HG03378 (cell line): ENCODE results near the gene SYT13.

ENCODE experiments used
- ATAC-seq: cut with Tn5 transposase; IDR thresholded peaks from one replicate; pipeline ENCODE4 v1.9.1; 2021; ENCODE audit warnings: mild to moderate bottlenecking, moderate library complexity; ENCODE audit not compliant: unreplicated experiment

Gene SYT13

GRCh38 chr11:45275828-45276227 is 10.3 kb downstream of the SYT13 start:
- ATAC-seq: no peak

- no peak for ATAC-seq
These were observed 11.9 kb downstream of the SYT13 start for GRCh38 chr11:45274206-45274605.

GRCh38 chr11:45273509-45273908 is 12.6 kb downstream of the SYT13 start:
- ATAC-seq: no peak

GRCh38 chr11:45272701-45273100 is 13.4 kb downstream of the SYT13 start:
- no peak for ATAC-seq

- no peak for ATAC-seq
These were observed 15.0 kb downstream of the SYT13 start for GRCh38 chr11:45270946-45271716.

GRCh38 chr11:45269678-45270077 is 16.5 kb downstream of the SYT13 start:
- ATAC-seq: no peak

GRCh38 chr11:45267652-45268299 is 18.4 kb downstream of the SYT13 start:
- ATAC-seq: no peak

GRCh38 chr11:45267052-45267451 is 19.1 kb downstream of the SYT13 start:
- ATAC-seq: no peak

- ATAC-seq: no peak
These were observed 19.5 kb downstream of the SYT13 start for GRCh38 chr11:45266676-45267020.

- ATAC-seq: no peak
These were observed 20.0 kb downstream of the SYT13 start for GRCh38 chr11:45265969-45266675.

GRCh38 chr11:45264839-45265515 is 21.2 kb downstream of the SYT13 start:
- ATAC-seq: no peak

- no peak for ATAC-seq
These were observed 22.4 kb downstream of the SYT13 start for GRCh38 chr11:45263773-45264172.

GRCh38 chr11:45262900-45263299 is 23.2 kb downstream of the SYT13 start:
- no peak for ATAC-seq

GRCh38 chr11:45260071-45260470 is 26.1 kb downstream of the SYT13 start:
- no peak for ATAC-seq

GRCh38 chr11:45259592-45259991 is 26.5 kb downstream of the SYT13 start:
- no peak for ATAC-seq

GRCh38 chr11:45258982-45259530 is 27.1 kb downstream of the SYT13 start:
- no peak for ATAC-seq

GRCh38 chr11:45254070-45254469 is 32.1 kb downstream of the SYT13 start:
- no peak for ATAC-seq

- no peak for ATAC-seq
These were observed 32.5 kb downstream of the SYT13 start for GRCh38 chr11:45253640-45254039.

- no peak for ATAC-seq
These were observed 33.3 kb downstream of the SYT13 start for GRCh38 chr11:45252877-45253276.

- no peak for ATAC-seq
These were observed 33.8 kb downstream of the SYT13 start for GRCh38 chr11:45252134-45252856.
